ENCODE results near the gene DPY19L1. TPM values are rescaled to one million over a fixed set of nuclear protein-coding genes. Genes with fewer than 3 reads are reported as not detected.
"Not testable (repeated sequence)": the region's sequence is repeated elsewhere in the genome, so short reads cannot be mapped to it uniquely, and the experiment has no call there.

Gene DPY19L1
- total RNA-seq, 1 experiment from 2014 or later: 9.0 TPM

GRCh38 chr7:35057505-35058451 is 20.5 kb upstream of the DPY19L1 start:
- H3K4me1 Mint-ChIP-seq (ENCODE audit: insufficient read depth, unreplicated experiment): peaks cover 10% of the 10 kb centered on the region
- CTCF ChIA-PET; intact Hi-C loops (cut with micrococcal nuclease): not testable (repeated sequence)

GRCh38 chr7:35055733-35056132 is 18.4 kb upstream of the DPY19L1 start:
- POLR2A ChIA-PET: interaction anchor here (0.6 kb wide), 1 partner anchor 917 kb away, joined by 5 read pairs; no protein-coding TSS in a partner anchor
- H3K27ac Mint-ChIP-seq (ENCODE audit: low read depth, unreplicated experiment); BruUV-seq (replicated peaks); H3K27me3 Mint-ChIP-seq (ENCODE audit: insufficient read depth, unreplicated experiment); DNase-seq (ENCODE audit: unreplicated experiment); H3K36me3 Mint-ChIP-seq (ENCODE audit: insufficient read depth, unreplicated experiment); H3K9me3 Mint-ChIP-seq (ENCODE audit: unreplicated experiment); intact Hi-C loops (cut with micrococcal nuclease); H3K4me3 Mint-ChIP-seq (ENCODE audit: unreplicated experiment): not testable (repeated sequence)
- TF ChIP-seq CTCF (IDR thresholded peaks at IDR 0.05; ENCODE audit: unreplicated experiment): peak; percentile 31
- H3K4me1 Mint-ChIP-seq (ENCODE audit: insufficient read depth, unreplicated experiment): peaks cover 10% of the 10 kb centered on the region
- CTCF ChIA-PET: interaction anchor here (0.6 kb wide), 1 partner anchor 1007 kb away, joined by 3 read pairs; no protein-coding TSS in a partner anchor

More at GRCh38 chr7:35057505-35058451, 20.5 kb upstream of the DPY19L1 start:
- H3K36me3 Mint-ChIP-seq (ENCODE audit: insufficient read depth, unreplicated experiment); H3K27ac Mint-ChIP-seq (ENCODE audit: low read depth, unreplicated experiment); H3K9me3 Mint-ChIP-seq (ENCODE audit: unreplicated experiment); H3K4me3 Mint-ChIP-seq (ENCODE audit: unreplicated experiment); H3K27me3 Mint-ChIP-seq (ENCODE audit: insufficient read depth, unreplicated experiment); POLR2A ChIA-PET; BruUV-seq (replicated peaks): not testable (repeated sequence)
- DNase-seq (ENCODE audit: unreplicated experiment): peak; percentile 34

GRCh38 chr7:35053488-35054175 is 16.3 kb upstream of the DPY19L1 start:
- CTCF ChIA-PET: interaction anchor here (0.5 to 0.6 kb wide), 2 partner anchors 58 to 876 kb away, joined by 3 read pairs; no protein-coding TSS in a partner anchor
- H3K27ac Mint-ChIP-seq (ENCODE audit: low read depth, unreplicated experiment); DNase-seq (ENCODE audit: unreplicated experiment); H3K36me3 Mint-ChIP-seq (ENCODE audit: insufficient read depth, unreplicated experiment); H3K9me3 Mint-ChIP-seq (ENCODE audit: unreplicated experiment); H3K4me3 Mint-ChIP-seq (ENCODE audit: unreplicated experiment); POLR2A ChIA-PET; BruUV-seq (replicated peaks); H3K27me3 Mint-ChIP-seq (ENCODE audit: insufficient read depth, unreplicated experiment); intact Hi-C loops (cut with micrococcal nuclease): not testable (repeated sequence)
- peaks cover 10% of the 10 kb centered on the region for H3K4me1 Mint-ChIP-seq (ENCODE audit: insufficient read depth, unreplicated experiment)

GRCh38 chr7:35048390-35048789 is 11.1 kb upstream of the DPY19L1 start:
- H3K4me1 Mint-ChIP-seq (ENCODE audit: insufficient read depth, unreplicated experiment); DNase-seq (ENCODE audit: unreplicated experiment); H3K27ac Mint-ChIP-seq (ENCODE audit: low read depth, unreplicated experiment); intact Hi-C loops (cut with micrococcal nuclease); H3K27me3 Mint-ChIP-seq (ENCODE audit: insufficient read depth, unreplicated experiment); POLR2A ChIA-PET; H3K9me3 Mint-ChIP-seq (ENCODE audit: unreplicated experiment); H3K36me3 Mint-ChIP-seq (ENCODE audit: insufficient read depth, unreplicated experiment); H3K4me3 Mint-ChIP-seq (ENCODE audit: unreplicated experiment); BruUV-seq (replicated peaks): not testable (repeated sequence)
- CTCF ChIA-PET: interaction anchor here (1.2 kb wide), 1 partner anchor 10 kb away, joined by 3 read pairs; no protein-coding TSS in a partner anchor

GRCh38 chr7:35047912-35048305 is 10.6 kb upstream of the DPY19L1 start:
- intact Hi-C loops (cut with micrococcal nuclease); BruUV-seq (replicated peaks): not testable (repeated sequence)
- CTCF ChIA-PET: interaction anchor here (1.2 kb wide), 1 partner anchor 9 kb away, joined by 3 read pairs; no protein-coding TSS in a partner anchor

GRCh38 chr7:35047263-35047911 is 10.1 kb upstream of the DPY19L1 start:
- H3K4me3 Mint-ChIP-seq (ENCODE audit: unreplicated experiment); H3K36me3 Mint-ChIP-seq (ENCODE audit: insufficient read depth, unreplicated experiment); H3K27me3 Mint-ChIP-seq (ENCODE audit: insufficient read depth, unreplicated experiment); H3K9me3 Mint-ChIP-seq (ENCODE audit: unreplicated experiment); POLR2A ChIA-PET; BruUV-seq (replicated peaks); H3K4me1 Mint-ChIP-seq (ENCODE audit: insufficient read depth, unreplicated experiment); intact Hi-C loops (cut with micrococcal nuclease); H3K27ac Mint-ChIP-seq (ENCODE audit: low read depth, unreplicated experiment); DNase-seq (ENCODE audit: unreplicated experiment): not testable (repeated sequence)
- CTCF ChIA-PET: interaction anchor here (1.2 kb wide), 1 partner anchor 9 kb away, joined by 3 read pairs; no protein-coding TSS in a partner anchor

More at GRCh38 chr7:35047912-35048305, 10.6 kb upstream of the DPY19L1 start:
- H3K4me1 Mint-ChIP-seq (ENCODE audit: insufficient read depth, unreplicated experiment); POLR2A ChIA-PET; H3K27me3 Mint-ChIP-seq (ENCODE audit: insufficient read depth, unreplicated experiment); H3K36me3 Mint-ChIP-seq (ENCODE audit: insufficient read depth, unreplicated experiment); H3K27ac Mint-ChIP-seq (ENCODE audit: low read depth, unreplicated experiment); H3K9me3 Mint-ChIP-seq (ENCODE audit: unreplicated experiment); H3K4me3 Mint-ChIP-seq (ENCODE audit: unreplicated experiment); DNase-seq (ENCODE audit: unreplicated experiment): not testable (repeated sequence)

- H3K36me3 Mint-ChIP-seq (ENCODE audit: insufficient read depth, unreplicated experiment); BruUV-seq (replicated peaks); H3K4me3 Mint-ChIP-seq (ENCODE audit: unreplicated experiment); H3K27ac Mint-ChIP-seq (ENCODE audit: low read depth, unreplicated experiment); POLR2A ChIA-PET; intact Hi-C loops (cut with micrococcal nuclease); H3K9me3 Mint-ChIP-seq (ENCODE audit: unreplicated experiment); H3K4me1 Mint-ChIP-seq (ENCODE audit: insufficient read depth, unreplicated experiment); DNase-seq (ENCODE audit: unreplicated experiment): not testable (repeated sequence)
- CTCF ChIA-PET: interaction anchor here (0.6 kb wide), 1 partner anchor 483 kb away, joined by 4 read pairs; no protein-coding TSS in a partner anchor
- peaks cover 21% of the 10 kb centered on the region for H3K27me3 Mint-ChIP-seq (ENCODE audit: insufficient read depth, unreplicated experiment)
Measured at GRCh38 chr7:35043301-35043700, 6.0 kb upstream of the DPY19L1 start.

Data from MCF 10A (cell line).